Cardiac muscle cell (in vitro differentiated cells and primary cell): ENCODE data around the gene KDM7A. TPM values are rescaled to one million over a fixed set of nuclear protein-coding genes. Genes with fewer than 3 reads are reported as not detected.

ENCODE experiments used
- DNase-seq, 2 donors: peaks; one replicate each; pipeline versions ENCODE4 v3.0.0 to v3.0.0-alpha.2; 2010 to 2017; ENCODE audit warnings: low read depth in 1 of 2, low spot score in 1 of 2
- H3K27ac ChIP-seq: fragments of 200-600 bp; sonication (generic); 2 replicates; pipeline ENCODE4 v1.5.1; 2016
- H3K27me3 ChIP-seq: fragments of 200-600 bp; sonication (generic); 2 replicates; pipeline ENCODE4 v1.6.0; 2016; ENCODE audit warnings: control low read depth
- H3K36me3 ChIP-seq: fragments of 200-600 bp; sonication (generic); 2 replicates; pipeline ENCODE4 v1.5.1; 2016; ENCODE audit warnings: control low read depth
- H3K4me1 ChIP-seq: fragments of 200-600 bp; sonication (generic); 2 replicates; pipeline ENCODE4 v1.8.1; 2017; ENCODE audit warnings: low read depth, mild to moderate bottlenecking, mixed run types
- H3K4me3 ChIP-seq: fragments of 200-600 bp; sonication (generic); 2 replicates; pipeline ENCODE4 v1.5.1; 2016; ENCODE audit warnings: mild to moderate bottlenecking
- H3K9me3 ChIP-seq: fragments of 200-600 bp; sonication (generic); 2 replicates; pipeline ENCODE4 v1.5.1; 2017; ENCODE audit warnings: low read depth, mild to moderate bottlenecking, control low read depth
- CTCF ChIP-seq: IDR thresholded peaks from 2 replicates; pipeline ENCODE4 v1.5.1; 2012; ENCODE audit warnings: low read depth, mild to moderate bottlenecking, low read length
- polyA plus RNA-seq: library from polyadenylated mRNA; unstranded; fragments of >200 nt; fragmentation: Nextera tagmentation; extraction: Ambion mirVana; gene quantifications from 2 replicates; pipeline ENCODE4 v1.2.1, GENCODE V29; 2016
- total RNA-seq: library from RNA; depleted of rRNA; stranded (reverse); fragments of >200 nt; gene quantifications from 2 replicates; pipeline ENCODE4 v1.2.3, GENCODE V29; 2016

KDM7A gene
- total and polyA plus RNA-seq, 2 experiments from 2014 or later: 1.9 to 7.5 TPM

- no peak for TF ChIP-seq CTCF
- H3K36me3 ChIP-seq: no peaks in the 10 kb centered on the region
- H3K27me3 ChIP-seq: no peaks in the 10 kb centered on the region
- H3K4me3 ChIP-seq: no peak overlapping the region
- no peak for DNase-seq
- H3K9me3 ChIP-seq: no peaks in the 10 kb centered on the region
- H3K27ac ChIP-seq: no peak overlapping the region
- no peaks in the 10 kb centered on the region for H3K4me1 ChIP-seq
Measured at GRCh38 chr7:140190588-140190987, 13.8 kb upstream of the KDM7A start.

- H3K9me3 ChIP-seq: no peaks in the 10 kb centered on the region
- H3K27me3 ChIP-seq: no peaks in the 10 kb centered on the region
- H3K4me1 ChIP-seq: no peaks in the 10 kb centered on the region
- no peak overlapping the region for H3K27ac ChIP-seq
- no peak for DNase-seq
- TF ChIP-seq CTCF: no peak
- H3K36me3 ChIP-seq: no peaks in the 10 kb centered on the region
- H3K4me3 ChIP-seq: no peak overlapping the region
Measured at GRCh38 chr7:140189917-140190316, 13.1 kb upstream of the KDM7A start.

GRCh38 chr7:140182917-140183316 lies 6.1 kb upstream of the KDM7A start:
- H3K27ac ChIP-seq: no peak overlapping the region

GRCh38 chr7:140179339-140179738 lies 2.6 kb upstream of the KDM7A start:
- no peak for TF ChIP-seq CTCF
- peaks cover 6% of the 10 kb centered on the region for H3K27me3 ChIP-seq
- no peaks in the 10 kb centered on the region for H3K36me3 ChIP-seq

More at GRCh38 chr7:140182917-140183316, 6.1 kb upstream of the KDM7A start:
- no peaks in the 10 kb centered on the region for H3K36me3 ChIP-seq
- no peak for DNase-seq
- H3K27me3 ChIP-seq: peaks cover 6% of the 10 kb centered on the region
- TF ChIP-seq CTCF: no peak
- no peaks in the 10 kb centered on the region for H3K9me3 ChIP-seq
- H3K4me1 ChIP-seq: peaks cover 1% of the 10 kb centered on the region
- H3K4me3 ChIP-seq: no peak overlapping the region

GRCh38 chr7:140176122-140176701 lies 571 bp downstream of the KDM7A start:
- Histone ChIP-seq H3K9me3 (no peaks in the 10 kb centered on the region), H3K36me3 (no peaks in the 10 kb centered on the region), H3K27ac (peak overlapping the region; percentile 98), H3K4me3 (peak overlapping the region; percentile 94), H3K4me1 (peaks cover 5% of the 10 kb centered on the region), H3K27me3 (no peaks in the 10 kb centered on the region)
- no peak for TF ChIP-seq CTCF
- DNase-seq: peak; percentile 26 to 45

More at GRCh38 chr7:140179339-140179738, 2.6 kb upstream of the KDM7A start:
- Histone ChIP-seq H3K4me1 (peaks cover 5% of the 10 kb centered on the region), H3K27ac (no peak overlapping the region), H3K9me3 (no peaks in the 10 kb centered on the region), H3K4me3 (no peak overlapping the region)
- no peak for DNase-seq
